ENCODE results near the gene CTNNA2. TPM values are rescaled to one million over a fixed set of nuclear protein-coding genes. Genes with fewer than 3 reads are reported as not detected.
A peak's percentile ranks its signal among the peaks of the same experiment; 100 is the strongest.

The CTNNA2 gene
- total RNA-seq, 4 donors from 2014 or later, result 0.88 to 14.9 (median 2.3) TPM; not detected in 1

DNA sequence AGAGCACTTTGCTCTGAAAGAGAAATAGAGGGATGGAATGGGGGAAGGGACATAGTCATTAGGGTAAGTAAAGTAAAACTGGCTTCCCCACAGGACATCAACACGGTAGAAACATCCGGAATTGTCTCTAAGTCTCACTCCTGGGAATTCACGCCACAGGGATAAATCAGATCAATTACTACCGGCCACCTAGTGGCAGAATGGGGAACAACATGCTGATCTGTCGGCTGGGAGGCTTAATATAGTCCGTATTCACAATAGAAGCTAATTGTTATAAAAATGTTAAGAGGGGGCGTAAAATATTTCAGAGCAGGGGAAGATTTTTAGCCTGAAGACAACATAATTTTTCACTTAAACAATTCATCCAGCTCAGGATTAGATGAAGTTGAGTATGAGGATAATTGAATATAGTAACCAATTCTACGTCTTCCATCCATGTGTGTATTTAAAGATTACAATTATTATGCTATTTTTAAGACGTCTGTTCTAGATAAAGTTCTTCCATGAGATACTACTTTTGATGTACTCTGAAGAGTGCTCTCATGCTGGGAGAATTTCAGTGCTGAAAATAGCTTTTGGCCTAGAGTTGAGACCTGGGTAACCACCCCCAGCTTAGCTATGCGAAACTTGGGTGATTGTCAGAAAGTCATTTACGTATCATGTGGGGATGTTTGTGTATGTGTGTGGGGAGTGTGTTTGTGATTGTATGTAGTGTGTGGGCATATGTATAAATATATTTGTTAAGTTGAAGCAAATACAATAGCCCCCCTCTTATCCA, 726.0 kb downstream of the CTNNA2 start:
- no peaks in the 10 kb centered on the region for H3K36me3 ChIP-seq
- no peak for TF ChIP-seq POLR2A (IDR thresholded peaks at IDR 0.05)
- TF ChIP-seq, protein P1, sequence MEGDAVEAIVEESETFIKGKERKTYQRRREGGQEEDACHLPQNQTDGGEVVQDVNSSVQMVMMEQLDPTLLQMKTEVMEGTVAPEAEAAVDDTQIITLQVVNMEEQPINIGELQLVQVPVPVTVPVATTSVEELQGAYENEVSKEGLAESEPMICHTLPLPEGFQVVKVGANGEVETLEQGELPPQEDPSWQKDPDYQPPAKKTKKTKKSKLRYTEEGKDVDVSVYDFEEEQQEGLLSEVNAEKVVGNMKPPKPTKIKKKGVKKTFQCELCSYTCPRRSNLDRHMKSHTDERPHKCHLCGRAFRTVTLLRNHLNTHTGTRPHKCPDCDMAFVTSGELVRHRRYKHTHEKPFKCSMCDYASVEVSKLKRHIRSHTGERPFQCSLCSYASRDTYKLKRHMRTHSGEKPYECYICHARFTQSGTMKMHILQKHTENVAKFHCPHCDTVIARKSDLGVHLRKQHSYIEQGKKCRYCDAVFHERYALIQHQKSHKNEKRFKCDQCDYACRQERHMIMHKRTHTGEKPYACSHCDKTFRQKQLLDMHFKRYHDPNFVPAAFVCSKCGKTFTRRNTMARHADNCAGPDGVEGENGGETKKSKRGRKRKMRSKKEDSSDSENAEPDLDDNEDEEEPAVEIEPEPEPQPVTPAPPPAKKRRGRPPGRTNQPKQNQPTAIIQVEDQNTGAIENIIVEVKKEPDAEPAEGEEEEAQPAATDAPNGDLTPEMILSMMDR (IDR thresholded peaks at IDR 0.05), result peak; percentile 10 to 66 (median 40)
- no peaks in the 10 kb centered on the region for H3K4me1 ChIP-seq
- no peaks in the 10 kb centered on the region for H3K9me3 ChIP-seq
- no peaks in the 10 kb centered on the region for H3K27me3 ChIP-seq
- no peak for DNase-seq
- H3K27ac ChIP-seq, result no peak overlapping the region
- H3K4me3 ChIP-seq, result no peak overlapping the region
- intact Hi-C loops (cut with DNase I; ENCODE audit: low total_unique reads), result no loop called here

DNA sequence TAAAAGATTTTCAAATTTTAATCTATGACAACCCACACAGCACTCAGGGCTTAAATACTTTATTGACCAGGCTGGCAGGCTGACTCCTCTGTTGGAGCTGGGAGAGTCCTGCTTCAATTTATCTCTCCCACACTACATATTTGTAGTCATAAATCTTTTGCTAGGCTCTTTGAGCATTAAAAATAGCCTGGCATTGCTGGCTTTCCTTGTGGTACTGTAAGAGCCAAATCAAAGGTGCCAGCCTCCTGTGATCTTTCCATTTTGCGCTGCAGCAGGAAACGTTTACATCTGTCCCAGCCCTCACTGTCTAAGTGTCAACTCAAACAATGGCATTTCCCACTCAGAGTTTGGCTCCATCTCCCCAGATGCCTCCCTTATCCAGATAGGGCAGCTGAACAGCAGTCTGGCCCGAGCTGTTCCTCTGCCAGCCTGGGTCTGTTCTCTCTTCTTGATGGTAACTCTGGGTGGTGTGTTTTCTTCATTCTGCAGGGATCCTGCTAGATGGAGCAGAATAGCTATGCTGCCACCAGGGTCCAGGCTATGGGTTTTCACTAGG, 729.6 kb downstream of the CTNNA2 start:
- Histone ChIP-seq H3K27me3 (no peaks in the 10 kb centered on the region), H3K27ac (no peak overlapping the region), H3K9me3 (no peaks in the 10 kb centered on the region), H3K4me1 (no peaks in the 10 kb centered on the region), H3K4me3 (no peak overlapping the region), H3K36me3 (no peaks in the 10 kb centered on the region)
- TF ChIP-seq, protein P1 (IDR thresholded peaks at IDR 0.05), result no peak
- no peak for TF ChIP-seq POLR2A (IDR thresholded peaks at IDR 0.05)
- DNase-seq, result no peak
- intact Hi-C loops (cut with DNase I; ENCODE audit: low total_unique reads), result no loop called here

DNA sequence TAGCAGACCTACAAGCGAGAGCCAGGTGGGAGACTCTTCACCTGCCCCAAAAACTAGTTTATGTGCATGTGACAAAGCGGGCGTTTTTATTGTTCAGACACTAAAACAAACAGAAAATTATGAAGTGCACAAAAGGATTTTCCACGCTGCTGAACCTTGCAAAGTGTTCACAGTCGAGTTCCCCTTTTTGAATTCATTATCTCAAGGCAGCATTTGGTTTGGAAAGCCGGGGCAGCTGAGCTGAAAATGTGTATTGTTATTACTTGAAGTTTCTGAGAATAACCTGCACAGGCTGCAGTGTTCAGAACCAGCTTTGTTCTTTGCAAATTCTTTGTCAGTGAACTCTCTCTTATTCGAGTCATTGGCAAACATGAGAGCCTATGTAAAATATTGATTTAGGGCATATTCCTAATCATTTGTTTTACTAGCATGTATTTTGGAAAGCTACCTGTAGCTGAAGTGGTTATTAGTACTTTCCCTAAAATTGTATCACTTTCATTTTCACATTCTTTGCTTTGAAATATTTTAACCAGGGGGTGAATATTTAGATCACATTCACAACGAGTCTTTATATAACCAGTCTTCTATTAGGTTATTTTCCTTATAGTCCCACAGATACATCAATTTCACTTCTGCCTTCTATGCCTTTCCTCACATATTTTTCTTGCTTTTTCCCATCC, 732.2 kb downstream of the CTNNA2 start:
- Histone ChIP-seq H3K9me3 (no peaks in the 10 kb centered on the region), H3K4me1 (no peaks in the 10 kb centered on the region), H3K36me3 (no peaks in the 10 kb centered on the region), H3K4me3 (no peak overlapping the region), H3K27me3 (no peaks in the 10 kb centered on the region), H3K27ac (no peak overlapping the region)
- intact Hi-C loops (cut with DNase I; ENCODE audit: low total_unique reads), result no loop called here
- TF ChIP-seq POLR2A (IDR thresholded peaks at IDR 0.05), result no peak
- TF ChIP-seq, protein P1 (IDR thresholded peaks at IDR 0.05), result no peak
- no peak for DNase-seq

DNA sequence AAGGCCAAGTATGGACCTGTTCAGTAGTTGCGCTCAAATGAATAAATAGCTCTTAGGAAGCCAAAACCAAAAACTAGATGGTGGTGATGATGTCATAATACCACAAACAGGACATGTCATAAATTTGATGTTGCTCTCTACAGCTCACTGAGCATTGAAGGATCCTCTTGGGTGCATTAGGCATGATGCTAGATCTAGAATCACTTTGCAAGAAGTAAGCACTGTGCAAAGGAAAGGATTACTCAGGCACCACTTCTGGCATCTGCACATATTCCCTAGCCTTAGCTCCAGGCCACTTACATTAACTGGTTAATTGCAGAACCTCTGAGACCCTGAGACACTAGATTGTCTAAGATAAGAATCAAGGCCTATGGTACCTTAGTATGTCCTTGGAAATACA, 733.7 kb downstream of the CTNNA2 start:
- Histone ChIP-seq H3K27me3 (no peaks in the 10 kb centered on the region), H3K4me1 (no peaks in the 10 kb centered on the region), H3K4me3 (no peak overlapping the region), H3K36me3 (no peaks in the 10 kb centered on the region), H3K27ac (no peak overlapping the region), H3K9me3 (no peaks in the 10 kb centered on the region)
- intact Hi-C loops (cut with DNase I; ENCODE audit: low total_unique reads), result no loop called here
- TF ChIP-seq POLR2A (IDR thresholded peaks at IDR 0.05), result no peak
- TF ChIP-seq, protein P1 (IDR thresholded peaks at IDR 0.05), result no peak
- no peak for DNase-seq

DNA sequence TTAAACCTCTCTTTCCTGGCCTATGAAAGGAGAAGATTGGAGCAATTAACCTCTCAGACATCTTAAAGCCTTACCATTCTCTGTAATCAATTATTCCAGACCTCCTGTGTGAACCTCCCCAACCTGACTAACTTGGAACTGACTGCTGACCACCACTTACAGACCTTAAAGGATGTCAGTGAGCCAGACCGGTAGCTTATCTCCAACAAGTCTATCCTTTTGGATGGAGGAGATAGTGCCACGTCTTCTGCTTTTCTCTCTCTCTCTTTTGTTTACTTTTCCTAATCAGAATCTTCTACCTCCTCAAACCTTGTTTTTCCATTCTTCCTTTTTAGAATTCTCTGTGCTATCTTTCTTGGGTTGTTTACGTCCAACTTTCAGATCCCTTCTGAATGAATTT, 734.5 kb downstream of the CTNNA2 start:
- no peaks in the 10 kb centered on the region for H3K4me1 ChIP-seq
- no peak overlapping the region for H3K4me3 ChIP-seq
- no peak overlapping the region for H3K27ac ChIP-seq
- no peaks in the 10 kb centered on the region for H3K27me3 ChIP-seq
- no peaks in the 10 kb centered on the region for H3K36me3 ChIP-seq
- intact Hi-C loops (cut with DNase I; ENCODE audit: low total_unique reads), result no loop called here
- no peak for DNase-seq
- TF ChIP-seq POLR2A (IDR thresholded peaks at IDR 0.05), result no peak
- TF ChIP-seq, protein P1 (IDR thresholded peaks at IDR 0.05), result no peak
- no peaks in the 10 kb centered on the region for H3K9me3 ChIP-seq

All from uterus (tissue), 4 donors.